ENCODE measurements around the gene RAET1G. TPM values are rescaled to one million over a fixed set of nuclear protein-coding genes. Genes with fewer than 3 reads are reported as not detected.
"Not testable (repeated sequence)": the region's sequence is repeated elsewhere in the genome, so short reads cannot be mapped to it uniquely, and the experiment has no call there.

The RAET1G gene
- total RNA-seq, 1 donor from 2014 or later = not detected

DNA sequence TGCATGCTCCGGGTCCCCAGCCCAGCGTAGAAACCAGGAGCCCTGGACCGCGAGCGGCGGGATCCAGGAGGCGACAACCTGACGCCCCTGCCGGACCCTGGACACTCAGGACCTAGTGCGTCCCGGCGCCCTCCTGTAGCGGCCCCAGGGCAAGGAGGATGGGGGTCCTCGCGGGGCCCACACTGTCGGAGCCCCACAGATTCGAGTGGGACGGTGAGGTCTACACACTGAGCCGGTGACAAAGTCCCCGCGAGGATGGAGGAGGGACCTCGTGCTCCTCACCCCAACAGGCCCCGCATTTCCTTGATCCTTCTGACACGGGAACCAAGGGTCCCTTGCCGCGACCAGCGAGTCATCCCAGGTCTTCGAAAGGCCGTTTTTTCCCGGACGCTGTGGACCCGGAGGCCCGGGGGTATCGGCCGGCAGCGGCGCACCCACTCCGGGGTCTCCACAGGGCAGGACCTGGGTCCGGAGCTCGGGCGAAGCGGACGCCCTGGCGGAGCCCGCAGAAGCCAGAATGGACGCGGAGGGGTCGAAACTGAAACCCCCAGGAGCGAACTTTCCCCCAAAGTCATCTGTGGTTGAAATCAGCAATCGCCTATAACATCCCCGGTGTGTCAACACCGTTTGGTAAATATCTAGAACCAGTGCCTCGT lies 31.5 kb upstream of the RAET1G start:
- intact Hi-C loops (cut with micrococcal nuclease) = not testable (repeated sequence)

DNA sequence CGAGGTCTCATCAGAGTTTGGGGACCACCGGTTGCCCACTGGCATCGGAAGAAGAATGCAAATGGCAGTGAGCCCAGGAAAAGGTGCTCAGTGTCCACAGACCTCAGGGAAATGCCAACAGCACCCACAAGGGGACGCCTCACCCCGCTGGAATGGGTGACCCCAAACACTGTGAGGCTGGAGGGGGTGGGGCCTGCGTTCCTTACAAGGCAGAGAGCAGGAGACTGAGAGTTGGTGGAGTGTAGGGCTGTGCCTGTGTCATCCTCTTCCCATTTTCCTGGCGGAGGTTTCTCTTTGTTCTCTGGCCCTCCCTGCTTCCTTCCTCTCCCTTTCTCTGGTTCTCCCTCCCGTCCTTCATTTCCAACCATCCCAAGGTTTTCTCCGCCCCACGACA lies 31.0 kb upstream of the RAET1G start:
- intact Hi-C loops (cut with micrococcal nuclease) = not testable (repeated sequence)

DNA sequence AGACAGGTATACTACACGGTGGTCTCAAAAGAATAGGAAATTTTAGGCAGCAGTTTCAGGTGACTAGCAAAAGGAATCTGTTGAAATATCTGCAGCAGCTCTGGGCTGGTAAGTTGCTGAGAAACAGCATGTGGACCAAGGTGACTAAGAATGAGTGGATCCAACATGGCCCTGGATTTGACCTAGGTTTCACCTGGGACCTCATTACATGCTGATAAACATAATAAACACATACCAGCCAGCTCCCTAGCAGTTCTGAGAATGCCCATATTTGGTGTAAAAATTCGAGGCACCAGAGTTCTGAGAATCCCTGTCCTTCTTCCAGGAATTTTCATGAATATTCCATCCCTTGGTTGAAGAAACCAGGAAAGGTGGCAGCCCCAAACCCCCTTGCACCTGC lies 30.5 kb upstream of the RAET1G start:
- intact Hi-C loops (cut with micrococcal nuclease) = not testable (repeated sequence)

DNA sequence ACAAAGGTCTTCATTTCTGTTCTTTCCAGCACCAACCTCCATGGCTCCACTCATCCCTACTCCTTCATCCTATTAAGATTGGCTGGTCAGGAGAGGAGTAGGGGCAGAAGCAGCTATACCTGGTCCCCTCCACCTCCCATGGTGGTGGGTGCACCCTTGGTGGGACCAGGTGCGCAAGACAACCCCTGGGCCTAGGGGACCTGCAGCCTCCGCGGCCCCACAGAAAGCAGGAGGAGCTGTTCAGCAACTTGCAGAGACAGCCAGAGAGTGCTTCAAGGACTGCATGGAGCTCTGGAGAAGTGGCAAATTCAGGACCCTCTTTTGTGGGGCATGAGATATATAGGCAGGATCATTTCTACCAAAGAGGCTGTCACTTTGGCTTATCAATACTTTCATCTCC lies 28.7 kb upstream of the RAET1G start:
- intact Hi-C loops (cut with micrococcal nuclease) = no loop called here

DNA sequence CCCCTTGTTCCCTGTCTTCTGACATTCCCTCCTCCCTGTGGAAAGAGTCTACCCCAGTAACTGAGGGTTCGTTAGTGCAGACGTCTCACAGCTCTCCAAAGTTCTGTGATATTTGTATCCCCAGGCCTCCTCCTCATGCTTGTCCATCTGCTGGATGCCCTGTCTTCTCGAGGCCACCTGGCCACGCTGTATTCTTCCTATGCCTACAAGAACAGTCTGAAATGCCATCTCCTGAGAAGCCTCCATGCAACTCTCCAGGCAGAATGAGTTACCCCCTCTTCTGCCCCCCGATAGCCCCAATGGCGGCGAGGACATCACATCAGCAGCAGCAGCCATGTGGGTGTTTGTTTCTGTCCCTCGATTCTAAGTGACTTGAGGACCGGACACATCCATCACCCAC lies 28.2 kb upstream of the RAET1G start:
- intact Hi-C loops (cut with micrococcal nuclease) = no loop called here

DNA sequence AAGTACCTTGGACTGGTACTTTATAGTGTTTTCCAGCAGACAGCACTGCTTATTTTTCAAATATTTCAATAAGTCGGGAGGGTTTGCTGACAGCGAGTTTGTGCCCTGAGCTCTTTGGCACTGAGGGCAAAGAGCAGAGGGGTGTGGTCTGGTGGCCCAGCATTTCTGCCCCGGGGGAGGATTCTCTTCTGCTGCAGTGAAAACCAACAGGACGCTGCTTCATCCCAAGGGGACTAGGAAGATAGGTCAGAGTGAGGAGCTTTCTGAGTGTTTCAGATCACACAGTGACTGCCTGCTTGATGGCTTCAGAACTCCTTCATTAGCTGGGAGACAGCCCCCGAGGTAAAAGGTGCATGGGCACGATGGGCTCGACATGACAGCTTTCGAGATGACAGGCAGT lies 27.5 kb upstream of the RAET1G start:
- intact Hi-C loops (cut with micrococcal nuclease) = no loop called here

DNA sequence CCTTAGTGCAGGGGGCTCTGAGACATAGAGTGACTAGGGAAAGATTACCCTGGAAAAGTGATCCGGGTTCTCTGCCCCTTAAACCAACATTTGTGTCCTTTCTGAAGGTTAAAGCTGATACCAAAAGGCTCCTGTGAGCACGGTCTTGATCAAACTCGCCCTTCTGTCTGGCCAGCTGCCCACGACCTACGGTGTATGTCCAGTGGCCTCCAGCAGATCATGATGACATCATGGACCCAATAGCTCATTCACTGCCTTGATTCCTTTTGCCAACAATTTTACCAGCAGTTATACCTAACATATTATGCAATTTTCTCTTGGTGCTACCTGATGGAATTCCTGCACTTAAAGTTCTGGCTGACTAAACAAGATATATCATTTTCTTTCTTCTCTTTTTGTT lies 25.7 kb upstream of the RAET1G start:
- intact Hi-C loops (cut with micrococcal nuclease) = no loop called here

DNA sequence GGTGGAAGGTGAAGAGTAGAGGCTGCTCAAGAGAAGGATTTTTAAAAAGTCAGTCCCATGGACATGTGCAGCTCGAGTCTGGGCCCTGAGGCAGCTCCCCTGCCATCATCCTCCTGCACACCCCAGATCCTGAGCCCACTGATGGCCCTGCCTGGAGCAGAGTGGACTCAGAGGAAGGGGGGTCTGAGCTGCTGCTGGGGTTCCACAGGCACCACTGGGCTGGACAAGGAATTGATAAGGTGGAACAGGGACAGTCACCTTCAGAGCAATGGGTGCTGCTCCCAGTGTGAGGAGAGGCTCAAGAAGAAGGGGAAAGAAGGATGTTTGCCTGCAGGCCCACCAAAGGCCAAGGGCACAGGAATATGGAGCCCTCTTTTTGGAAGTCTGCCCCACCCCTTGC lies 25.1 kb upstream of the RAET1G start:
- intact Hi-C loops (cut with micrococcal nuclease) = no loop called here

DNA sequence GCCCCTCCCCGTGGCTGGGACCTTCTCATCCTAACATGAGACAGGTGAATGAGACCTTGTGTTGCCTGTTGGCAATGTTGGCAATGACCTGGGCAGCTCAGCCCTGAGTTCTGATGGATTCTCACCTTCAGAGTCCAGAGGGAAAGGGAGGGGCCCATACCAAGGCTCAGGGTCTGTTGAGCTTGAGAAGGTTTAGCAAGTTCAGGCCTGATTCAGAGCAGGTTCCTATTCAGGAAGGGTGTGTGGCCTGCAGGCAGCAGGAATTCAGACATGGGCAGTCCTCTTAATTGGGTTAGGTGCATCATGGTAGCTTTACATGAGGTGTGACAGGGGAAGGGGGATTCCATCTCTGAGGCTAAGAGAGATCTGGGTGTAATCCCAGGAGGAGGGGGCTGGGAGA lies 24.6 kb upstream of the RAET1G start:
- intact Hi-C loops (cut with micrococcal nuclease) = not testable (repeated sequence)

DNA sequence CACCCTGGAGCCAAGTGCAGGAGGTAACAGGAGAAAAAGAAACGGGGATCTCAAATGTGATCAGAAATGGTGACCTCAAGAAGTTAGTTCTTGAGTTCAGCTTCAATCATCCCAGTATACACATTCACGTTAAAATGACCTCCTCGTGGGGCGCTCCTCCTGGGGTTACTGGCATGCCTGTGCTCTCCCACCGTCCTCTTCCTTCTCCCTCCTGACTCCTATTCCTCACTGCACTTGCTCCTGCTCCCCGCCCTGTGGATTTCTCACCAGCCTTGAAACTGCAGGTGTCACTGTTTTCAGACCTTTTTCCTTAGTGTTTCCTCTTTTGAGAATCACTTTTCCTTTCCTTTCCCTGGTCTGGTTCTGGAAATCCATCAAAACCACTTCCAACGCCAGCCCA lies 23.7 kb upstream of the RAET1G start:
- intact Hi-C loops (cut with micrococcal nuclease) = not testable (repeated sequence)

DNA sequence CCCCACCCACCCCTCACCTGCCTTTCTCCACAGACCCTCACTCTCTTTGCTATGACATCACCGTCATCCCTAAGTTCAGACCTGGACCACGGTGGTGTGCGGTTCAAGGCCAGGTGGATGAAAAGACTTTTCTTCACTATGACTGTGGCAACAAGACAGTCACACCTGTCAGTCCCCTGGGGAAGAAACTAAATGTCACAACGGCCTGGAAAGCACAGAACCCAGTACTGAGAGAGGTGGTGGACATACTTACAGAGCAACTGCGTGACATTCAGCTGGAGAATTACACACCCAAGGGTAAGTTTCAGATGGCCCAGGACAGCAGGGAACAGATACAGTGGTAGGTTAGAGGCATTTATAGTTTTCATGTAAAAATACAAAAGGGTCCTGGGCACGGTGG lies 22.4 kb upstream of the RAET1G start:
- intact Hi-C loops (cut with micrococcal nuclease) = not testable (repeated sequence)

DNA sequence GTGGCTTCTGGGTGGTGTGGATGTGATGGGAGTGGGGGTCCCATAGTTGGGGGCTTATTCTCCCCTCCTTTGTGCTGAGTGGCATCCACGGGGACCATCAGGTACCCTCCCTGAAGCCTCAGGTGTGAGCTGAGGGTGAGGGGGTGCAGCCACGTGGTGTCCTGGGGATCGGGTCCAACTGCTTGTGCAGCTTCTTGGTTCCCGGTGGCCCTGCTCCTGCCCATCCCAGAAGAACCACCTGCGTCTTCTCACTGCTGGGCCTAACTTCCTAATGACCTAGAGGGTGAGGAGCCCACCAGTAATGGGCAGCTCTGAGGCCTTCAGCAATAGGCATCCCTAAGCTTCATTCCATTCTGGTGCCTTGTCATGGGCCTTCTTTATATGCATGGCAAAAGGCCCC lies 20.4 kb upstream of the RAET1G start:
- intact Hi-C loops (cut with micrococcal nuclease) = loop anchor here (5.0 kb wide), 1 partner anchor 396 kb away; the partner anchor contains the start of gene PPIL4

DNA sequence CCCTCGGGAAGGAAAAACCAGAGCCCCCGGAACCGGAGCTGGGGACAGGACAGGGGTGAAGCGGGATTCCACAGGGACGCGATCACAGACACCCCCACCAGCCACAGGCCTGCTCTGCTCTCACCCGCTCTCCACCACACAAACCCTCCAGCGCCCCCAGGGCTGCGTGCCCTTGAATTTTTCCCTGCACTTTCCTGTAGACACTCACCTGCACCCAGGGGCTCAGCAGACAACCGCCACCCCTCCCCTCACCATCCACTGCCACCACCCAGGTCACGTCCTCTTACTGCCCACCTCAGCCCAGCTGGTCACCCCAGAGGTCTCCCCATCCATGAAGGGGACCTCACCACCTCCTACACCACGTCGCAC lies 19.5 kb upstream of the RAET1G start:
- intact Hi-C loops (cut with micrococcal nuclease) = loop anchor here (5.0 kb wide), 1 partner anchor 395 kb away; the partner anchor contains the start of gene PPIL4

DNA sequence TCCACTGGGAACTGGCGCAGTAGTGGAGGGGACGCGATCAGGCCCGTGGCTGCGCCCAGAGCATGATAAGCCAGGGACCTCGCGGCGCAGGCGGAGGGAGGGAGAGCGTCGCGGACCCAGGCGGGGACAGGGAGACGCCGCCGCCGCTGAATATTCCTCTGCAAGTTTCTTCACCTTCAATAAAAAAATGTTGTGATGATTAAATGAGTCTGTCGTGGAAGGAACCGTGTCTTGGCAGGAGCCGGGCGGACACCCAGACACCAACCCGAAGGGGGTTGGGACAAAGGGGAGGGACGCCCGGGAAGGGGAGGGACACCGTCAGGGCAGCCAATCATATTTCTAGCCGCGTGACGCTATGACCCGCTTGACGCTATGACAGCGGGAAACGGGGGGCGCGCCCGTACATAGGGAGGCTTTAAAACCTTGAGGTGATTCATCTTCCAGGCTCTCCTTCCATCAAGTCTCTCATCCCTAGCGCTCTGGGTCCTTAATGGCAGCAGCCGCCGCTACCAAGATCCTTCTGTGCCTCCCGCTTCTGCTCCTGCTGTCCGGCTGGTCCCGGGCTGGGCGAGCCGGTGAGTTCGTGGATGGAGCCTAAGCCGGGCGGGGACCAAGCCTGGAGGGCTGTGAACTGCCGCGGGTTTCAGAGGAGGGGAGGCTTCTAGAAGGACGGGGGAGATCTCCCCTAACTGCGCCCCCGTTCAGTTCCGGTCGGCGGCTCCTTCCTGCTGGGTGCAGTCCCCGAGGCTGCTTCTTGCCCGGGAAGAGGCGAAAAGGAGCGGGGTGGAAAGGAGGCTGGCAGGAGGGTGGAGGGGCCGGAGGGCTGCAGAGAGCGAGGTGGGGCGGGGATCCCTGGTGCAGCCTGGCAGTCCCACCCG lies 18.9 kb upstream of the RAET1G start, which contains the start of gene ULBP2:
Gene ULBP2, plus strand, starts transcription at position 432 of the 878 bp plus-strand sequence. Its CDS starts 59 bp downstream, at position 491.
- intact Hi-C loops (cut with micrococcal nuclease) = loop anchor here (1.0 to 5.0 kb wide), 3 partner anchors 21 to 395 kb away; partner anchors contain the start of genes PPIL4 and ULBP1

DNA sequence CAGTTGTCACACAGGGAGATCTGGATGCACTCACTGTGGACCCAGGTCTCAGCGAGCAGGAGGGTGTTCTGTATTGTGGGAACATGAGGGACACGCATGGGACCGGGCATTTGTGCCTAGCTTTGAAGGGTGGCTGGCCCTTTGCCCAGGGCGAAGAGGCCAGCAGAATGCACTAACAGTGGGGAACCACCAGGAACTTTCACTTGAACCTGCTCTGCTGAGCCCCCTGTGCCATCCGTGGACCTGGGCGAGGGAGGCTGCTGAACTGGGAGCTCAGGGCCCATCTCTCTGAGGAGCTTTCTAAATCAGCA lies 17.7 kb upstream of the RAET1G start:
- intact Hi-C loops (cut with micrococcal nuclease) = loop anchor here (5.0 kb wide), 1 partner anchor 393 kb away; the partner anchor contains the start of gene PPIL4

DNA sequence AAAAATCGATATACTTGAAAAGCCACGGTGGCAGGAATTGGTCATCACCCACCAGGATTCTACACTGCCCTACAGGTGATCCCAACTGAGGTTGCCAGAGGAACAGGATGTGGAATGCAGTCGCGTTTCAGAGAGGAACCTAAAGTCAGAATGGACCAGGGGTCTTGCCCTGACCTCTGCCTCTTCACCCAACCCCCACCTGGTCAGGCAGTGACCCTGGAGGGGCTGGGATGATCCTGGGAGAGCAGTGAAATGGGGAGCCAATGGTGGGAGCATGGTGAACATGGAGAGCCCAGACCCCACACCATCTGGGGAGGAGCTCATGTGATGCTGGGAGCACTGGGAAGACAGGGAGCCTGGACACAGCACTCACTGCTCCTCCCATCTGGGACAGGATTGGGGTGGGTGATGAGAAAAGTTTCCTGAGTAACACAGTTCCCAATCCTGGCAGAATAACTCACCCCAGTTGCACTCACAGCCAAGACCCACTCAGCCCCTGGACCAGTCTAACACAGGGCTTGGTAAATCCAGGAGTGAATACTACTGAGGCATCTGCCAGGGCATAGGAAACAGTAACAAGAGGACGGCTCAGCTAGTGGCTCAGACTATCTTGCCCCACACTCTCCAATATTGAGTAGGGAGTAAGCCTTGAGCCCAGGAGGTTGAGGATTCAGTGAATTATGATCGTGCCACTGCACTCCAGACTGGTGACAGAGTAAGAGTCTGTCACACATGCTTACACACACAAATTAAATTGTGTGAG lies 17.2 kb upstream of the RAET1G start:
- intact Hi-C loops (cut with micrococcal nuclease) = loop anchor here (5.0 to 10.0 kb wide), 4 partner anchors 193 to 1445 kb away; partner anchors contain the start of genes NUP43, PCMT1 and PPIL4

DNA sequence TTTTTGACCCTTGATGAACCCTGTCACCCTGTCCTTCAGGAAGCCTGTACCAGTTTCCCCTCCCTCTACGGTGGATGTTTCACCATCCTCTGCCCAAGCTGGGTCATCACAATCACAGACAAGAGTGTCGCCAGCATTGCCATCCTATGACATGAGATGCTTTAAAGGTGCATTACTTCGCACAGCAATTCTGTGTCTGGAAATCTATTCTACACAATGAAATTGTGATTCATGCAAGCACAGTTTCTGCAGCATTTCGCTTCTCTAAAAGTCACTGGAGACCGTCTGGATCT lies 16.4 kb upstream of the RAET1G start:
- intact Hi-C loops (cut with micrococcal nuclease) = loop anchor here (5.0 to 10.0 kb wide), 3 partner anchors 192 to 1445 kb away; partner anchors contain the start of genes NUP43 and PCMT1

DNA sequence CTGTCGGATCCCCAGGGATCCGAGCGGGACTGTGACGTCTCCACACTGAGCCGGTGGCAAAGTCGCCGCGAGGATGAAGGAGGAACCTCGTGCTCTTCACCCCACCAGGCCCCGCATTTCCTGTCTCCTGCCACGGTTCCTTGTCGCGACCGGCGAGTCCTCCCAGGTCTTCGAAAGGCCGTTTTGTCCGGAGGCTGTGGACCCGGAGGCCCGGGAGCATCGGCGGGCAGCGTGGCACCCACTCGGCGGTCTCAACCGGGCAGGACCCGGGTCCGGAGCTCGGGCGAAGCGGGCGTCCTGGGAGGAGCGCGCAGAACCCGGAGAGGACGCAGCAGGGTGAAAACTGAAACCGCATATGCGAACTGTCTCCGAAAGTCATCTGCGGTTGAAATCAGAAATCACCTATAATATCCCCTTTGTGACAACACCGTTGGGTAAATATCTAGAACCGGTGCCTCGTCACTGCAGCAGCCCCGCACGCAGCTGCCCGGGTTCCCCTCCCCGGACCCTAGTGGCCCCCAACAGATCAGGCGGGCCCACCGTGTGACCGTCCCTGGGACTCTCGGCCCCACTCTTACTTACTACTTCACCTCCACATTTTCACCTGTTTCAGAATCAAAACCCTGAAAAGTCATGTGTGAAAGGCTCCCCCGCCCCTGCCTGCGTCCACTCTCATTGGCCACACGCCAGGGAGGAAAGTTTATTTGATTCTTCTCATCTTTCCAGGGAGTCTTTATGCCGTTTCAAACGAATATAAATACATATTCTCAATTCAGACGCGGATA lies 15.8 kb upstream of the RAET1G start:
- intact Hi-C loops (cut with micrococcal nuclease) = loop anchor here (5.0 to 10.0 kb wide), 3 partner anchors 191 to 1446 kb away; partner anchors contain the start of genes NUP43 and PCMT1

DNA sequence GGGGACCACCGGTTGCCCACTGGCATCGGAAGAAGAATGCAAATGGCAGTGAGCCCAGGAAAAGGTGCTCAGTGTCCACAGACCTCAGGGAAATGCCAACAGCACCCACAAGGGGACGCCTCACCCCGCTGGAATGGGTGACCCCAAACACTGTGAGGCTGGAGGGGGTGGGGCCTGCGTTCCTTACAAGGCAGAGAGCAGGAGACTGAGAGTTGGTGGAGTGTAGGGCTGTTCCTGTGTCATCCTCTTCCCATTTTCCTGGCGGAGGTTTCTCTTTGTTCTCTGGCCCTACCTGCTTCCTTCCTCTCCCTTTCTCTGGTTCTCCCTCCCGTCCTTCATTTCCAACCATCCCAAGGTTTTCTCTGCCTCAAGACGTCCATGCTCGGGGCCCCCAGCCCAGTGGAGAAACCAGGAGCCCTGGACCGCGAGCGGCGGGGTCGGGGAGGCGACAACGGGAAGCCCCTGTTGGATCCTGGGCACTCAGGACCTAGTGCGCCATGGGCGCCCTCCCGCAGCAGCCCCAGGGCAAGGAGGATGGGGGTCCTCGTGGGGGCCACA lies 15.2 kb upstream of the RAET1G start:
- intact Hi-C loops (cut with micrococcal nuclease) = loop anchor here (5.0 to 10.0 kb wide), 3 partner anchors 191 to 1447 kb away; partner anchors contain the start of genes NUP43 and PCMT1

DNA sequence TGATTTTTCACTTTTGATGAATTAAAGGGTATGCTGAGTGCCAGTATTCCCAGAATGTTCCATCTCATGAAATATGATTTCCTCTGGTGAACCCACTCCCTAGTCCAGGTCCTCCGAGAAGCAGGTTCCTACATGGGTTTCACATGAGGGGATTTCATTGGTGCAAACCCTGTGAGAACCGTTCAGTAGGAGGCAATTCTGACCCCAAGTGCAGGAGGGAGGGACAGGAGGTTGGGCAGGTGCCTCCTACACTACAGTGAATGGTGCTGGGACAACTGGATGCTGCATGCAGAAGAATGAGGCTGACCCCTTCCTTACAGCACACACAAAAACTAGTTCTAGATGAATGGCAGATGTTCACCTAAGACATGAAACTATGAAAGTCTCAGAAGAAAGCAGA lies 13.8 kb upstream of the RAET1G start:
- intact Hi-C loops (cut with micrococcal nuclease) = loop anchor here (1.0 to 10.0 kb wide), 4 partner anchors 13 to 1448 kb away; partner anchors contain the start of genes NUP43, PCMT1 and RAET1G
